HepG2 (cell line): ENCODE results near the gene HAND1. TPM values are rescaled to one million over a fixed set of nuclear protein-coding genes. Genes with fewer than 3 reads are reported as not detected.

Experiments
- CHD2 ChIP-seq: IDR thresholded peaks from 2 replicates; pipeline ENCODE4 v1.6.1; 2011; ENCODE audit warnings: low read depth, low read length, improper control_type of control experiment
- HES4 ChIP-seq: sonication (generic); formaldehyde crosslinking; IDR thresholded peaks from 2 replicates; pipeline ENCODE4 v1.9.0; 2021; ENCODE audit warnings: mild to moderate bottlenecking, missing genetic modification reagents, borderline replicate concordance
- HOXD1 ChIP-seq: sonication (generic); formaldehyde crosslinking; IDR thresholded peaks from 2 replicates; pipeline ENCODE4 v1.5.0; 2020; ENCODE audit warnings: missing genetic modification reagents
- KLF16 ChIP-seq, 2 experiments: sonication (generic) in 1 of 2; formaldehyde crosslinking in 1 of 2; IDR thresholded peaks; 2 replicates each; pipeline versions ENCODE4 v1.6.1 to v1.8.0; 2016 to 2023; ENCODE audit warnings: missing genetic modification reagents in 2 of 2, missing compliant biosample characterization in 1 of 2
- POLR2AphosphoS2 ChIP-seq: IDR thresholded peaks from 2 replicates; pipeline ENCODE4 v1.6.1; 2011; ENCODE audit warnings: low read depth, low read length, improper control_type of control experiment
- RBAK ChIP-seq: sonication (generic); formaldehyde crosslinking; IDR thresholded peaks from 2 replicates; pipeline ENCODE4 v1.5.1; 2020; ENCODE audit warnings: mild to moderate bottlenecking, missing genetic modification reagents
- RORA ChIP-seq: sonication (generic); formaldehyde crosslinking; IDR thresholded peaks from 2 replicates; pipeline ENCODE4 v1.5.0; 2020; ENCODE audit warnings: mild to moderate bottlenecking, missing genetic modification reagents, moderate library complexity
- SPEN ChIP-seq: sonication (generic); formaldehyde crosslinking; IDR thresholded peaks from 2 replicates; pipeline ENCODE4 v1.5.1; 2020; ENCODE audit warnings: low read depth, mild to moderate bottlenecking, missing genetic modification reagents
- SSRP1 ChIP-seq: IDR thresholded peaks from 2 replicates; pipeline ENCODE4 v1.6.1; 2016; ENCODE audit warnings: control low read depth
- THRA ChIP-seq: sonication (generic); formaldehyde crosslinking; IDR thresholded peaks from 2 replicates; pipeline ENCODE4 v1.4.0; 2020; ENCODE audit warnings: missing genetic modification reagents, borderline replicate concordance
- YY1 ChIP-seq: IDR thresholded peaks from 2 replicates; pipeline ENCODE4 v1.6.1; 2011; ENCODE audit warnings: low read length, low read depth, moderate library complexity, mild to moderate bottlenecking; ENCODE audit not compliant: insufficient read depth, insufficient replicate concordance
- ZFP36L1 ChIP-seq: sonication (generic); formaldehyde crosslinking; IDR thresholded peaks from 2 replicates; pipeline ENCODE4 v1.8.0; 2022; ENCODE audit warnings: mild to moderate bottlenecking, missing genetic modification reagents, moderate library complexity
- ZFYVE20 ChIP-seq: sonication (generic); formaldehyde crosslinking; IDR thresholded peaks from 2 replicates; pipeline ENCODE4 v1.8.0; 2023; ENCODE audit warnings: low read depth, mild to moderate bottlenecking, moderate library complexity, missing genetic modification reagents, borderline replicate concordance
- ZNF260 ChIP-seq: sonication (generic); formaldehyde crosslinking; IDR thresholded peaks from 2 replicates; pipeline ENCODE4 v1.4.0; 2020; ENCODE audit warnings: missing genetic modification reagents, low read depth, mild to moderate bottlenecking, borderline replicate concordance
- ZNF333 ChIP-seq: sonication (generic); formaldehyde crosslinking; IDR thresholded peaks from 2 replicates; pipeline ENCODE4 v1.4.0; 2020; ENCODE audit warnings: mild to moderate bottlenecking, missing genetic modification reagents, borderline replicate concordance
- ZNF33A ChIP-seq: sonication (generic); formaldehyde crosslinking; IDR thresholded peaks from 2 replicates; pipeline ENCODE4 v1.5.1; 2020; ENCODE audit warnings: missing genetic modification reagents, mild to moderate bottlenecking, moderate library complexity, borderline replicate concordance
- ZNF773 ChIP-seq: sonication (generic); formaldehyde crosslinking; IDR thresholded peaks from 2 replicates; pipeline ENCODE4 v1.4.0; 2020; ENCODE audit warnings: missing genetic modification reagents, borderline replicate concordance
- ZNF883 ChIP-seq: sonication (generic); formaldehyde crosslinking; IDR thresholded peaks from 2 replicates; pipeline ENCODE4 v1.5.1; 2020; ENCODE audit warnings: mild to moderate bottlenecking, missing genetic modification reagents; ENCODE audit errors: not compliant biosample characterization
- polyA plus RNA-seq, 8 experiments: library from polyadenylated mRNA; depleted of rRNA in 3 of 8; stranded (reverse) in 7 of 8; unstranded in 1 of 8; fragments of >200 nt; fragmentation: Illumina TruSeq in 4 of 8; extraction: Trizol in 4 of 8; gene quantifications; 2 replicates each; pipeline versions ENCODE4 v1.2.1 to v1.2.3, GENCODE V29; 2011 to 2016; ENCODE audit warnings: low read depth in 4 of 8, missing spikeins in 1 of 8, mixed read lengths in 1 of 8; ENCODE audit not compliant: insufficient read depth in 1 of 8
- total RNA-seq, 5 experiments: library from RNA; depleted of rRNA; stranded (reverse); fragments of >200 nt; fragmentation: Illumina TruSeq; extraction: Trizol; gene quantifications; 2 replicates each; pipeline ENCODE4 v1.2.3, GENCODE V29; 2016; ENCODE audit warnings: low read depth in 1 of 5
- TF ChIP-seq, protein P1 (sequence below): sonication (generic); formaldehyde crosslinking; IDR thresholded peaks from 2 replicates; pipeline ENCODE4 v1.4.0; 2020; ENCODE audit warnings: missing genetic modification reagents
- TF ChIP-seq, protein P2 (sequence below): sonication (generic); formaldehyde crosslinking; IDR thresholded peaks from 2 replicates; pipeline ENCODE4; 2020; ENCODE audit warnings: missing genetic modification reagents, mild to moderate bottlenecking, borderline replicate concordance

The HAND1 gene
- total and polyA plus RNA-seq, 2 of the 13 experiments (the other 11 are each of a cell fraction or from before 2014, with no cell fraction given) = not detected

DNA sequence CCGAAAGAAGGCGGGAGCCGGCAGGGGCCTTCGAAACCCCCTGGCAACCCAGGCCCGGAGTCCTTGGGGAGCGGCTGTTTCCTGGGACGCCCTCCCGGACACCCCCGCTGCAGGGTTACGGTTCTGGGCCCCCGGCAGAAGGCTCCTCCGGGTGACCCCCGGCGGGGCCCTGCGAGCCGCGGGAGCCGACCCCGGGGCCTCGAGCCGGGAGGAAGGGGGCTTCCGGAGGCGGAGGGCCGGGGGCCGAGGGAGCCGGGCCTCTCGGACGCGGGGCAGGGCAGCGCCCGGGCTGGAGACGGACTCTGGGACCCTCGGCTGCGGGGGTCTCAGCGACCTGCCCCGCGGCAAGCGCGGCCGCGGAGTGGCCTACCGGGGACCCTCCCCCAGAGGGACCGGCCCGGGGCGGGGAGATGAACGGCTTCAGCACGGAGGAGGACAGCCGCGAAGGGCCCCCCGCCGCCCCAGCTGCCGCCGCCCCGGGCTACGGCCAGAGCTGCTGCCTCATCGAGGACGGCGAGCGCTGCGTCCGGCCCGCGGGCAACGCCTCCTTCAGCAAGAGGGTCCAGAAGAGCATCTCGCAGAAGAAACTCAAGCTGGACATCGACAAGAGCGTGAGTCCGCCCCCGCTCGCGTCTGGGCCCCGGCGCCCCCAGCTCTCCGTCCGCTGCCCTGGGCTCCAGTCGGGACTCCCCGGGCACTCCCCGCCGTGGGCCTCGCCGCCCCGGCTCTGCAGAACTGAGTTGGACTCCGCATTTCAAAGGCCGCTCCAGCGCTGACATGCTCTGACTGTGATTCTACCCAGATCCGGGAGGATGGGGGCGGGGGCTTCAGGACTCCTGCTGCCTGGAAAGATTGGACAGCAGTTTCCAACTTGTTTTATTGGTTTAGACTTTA lies 31.6 kb downstream of the HAND1 start (continued):
- TF ChIP-seq HES4 (CRISPR knock-in tag) = no peak
- no peak for TF ChIP-seq ZNF260 (CRISPR knock-in tag)
- TF ChIP-seq SPEN (CRISPR knock-in tag) = no peak
- no peak for TF ChIP-seq THRA
- no peak for TF ChIP-seq HOXD1 (CRISPR knock-in tag)
- no peak for TF ChIP-seq YY1
- no peak for TF ChIP-seq RBAK
- TF ChIP-seq ZNF773 (CRISPR knock-in tag) = no peak
- no peak for TF ChIP-seq SSRP1 (CRISPR knock-in tag)
- TF ChIP-seq, protein P1, sequence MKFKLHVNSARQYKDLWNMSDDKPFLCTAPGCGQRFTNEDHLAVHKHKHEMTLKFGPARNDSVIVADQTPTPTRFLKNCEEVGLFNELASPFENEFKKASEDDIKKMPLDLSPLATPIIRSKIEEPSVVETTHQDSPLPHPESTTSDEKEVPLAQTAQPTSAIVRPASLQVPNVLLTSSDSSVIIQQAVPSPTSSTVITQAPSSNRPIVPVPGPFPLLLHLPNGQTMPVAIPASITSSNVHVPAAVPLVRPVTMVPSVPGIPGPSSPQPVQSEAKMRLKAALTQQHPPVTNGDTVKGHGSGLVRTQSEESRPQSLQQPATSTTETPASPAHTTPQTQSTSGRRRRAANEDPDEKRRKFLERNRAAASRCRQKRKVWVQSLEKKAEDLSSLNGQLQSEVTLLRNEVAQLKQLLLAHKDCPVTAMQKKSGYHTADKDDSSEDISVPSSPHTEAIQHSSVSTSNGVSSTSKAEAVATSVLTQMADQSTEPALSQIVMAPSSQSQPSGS (CRISPR knock-in tag) = no peak
- TF ChIP-seq CHD2 = no peak
- TF ChIP-seq ZFP36L1 (CRISPR knock-in tag) = no peak
- no peak for TF ChIP-seq RORA (CRISPR knock-in tag)
- TF ChIP-seq ZNF333 (CRISPR knock-in tag) = no peak; the same call in 1 of the 2 replicates
- no peak for TF ChIP-seq ZNF883 (CRISPR knock-in tag)
- TF ChIP-seq, protein P2, sequence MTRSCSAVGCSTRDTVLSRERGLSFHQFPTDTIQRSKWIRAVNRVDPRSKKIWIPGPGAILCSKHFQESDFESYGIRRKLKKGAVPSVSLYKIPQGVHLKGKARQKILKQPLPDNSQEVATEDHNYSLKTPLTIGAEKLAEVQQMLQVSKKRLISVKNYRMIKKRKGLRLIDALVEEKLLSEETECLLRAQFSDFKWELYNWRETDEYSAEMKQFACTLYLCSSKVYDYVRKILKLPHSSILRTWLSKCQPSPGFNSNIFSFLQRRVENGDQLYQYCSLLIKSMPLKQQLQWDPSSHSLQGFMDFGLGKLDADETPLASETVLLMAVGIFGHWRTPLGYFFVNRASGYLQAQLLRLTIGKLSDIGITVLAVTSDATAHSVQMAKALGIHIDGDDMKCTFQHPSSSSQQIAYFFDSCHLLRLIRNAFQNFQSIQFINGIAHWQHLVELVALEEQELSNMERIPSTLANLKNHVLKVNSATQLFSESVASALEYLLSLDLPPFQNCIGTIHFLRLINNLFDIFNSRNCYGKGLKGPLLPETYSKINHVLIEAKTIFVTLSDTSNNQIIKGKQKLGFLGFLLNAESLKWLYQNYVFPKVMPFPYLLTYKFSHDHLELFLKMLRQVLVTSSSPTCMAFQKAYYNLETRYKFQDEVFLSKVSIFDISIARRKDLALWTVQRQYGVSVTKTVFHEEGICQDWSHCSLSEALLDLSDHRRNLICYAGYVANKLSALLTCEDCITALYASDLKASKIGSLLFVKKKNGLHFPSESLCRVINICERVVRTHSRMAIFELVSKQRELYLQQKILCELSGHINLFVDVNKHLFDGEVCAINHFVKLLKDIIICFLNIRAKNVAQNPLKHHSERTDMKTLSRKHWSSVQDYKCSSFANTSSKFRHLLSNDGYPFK = no peak
- TF ChIP-seq ZFYVE20 (CRISPR knock-in tag) = no peak
- no peak for TF ChIP-seq KLF16 (CRISPR knock-in tag; IDR thresholded peaks at IDR 0.05)
- TF ChIP-seq ZNF33A (CRISPR knock-in tag) = no peak
- TF ChIP-seq POLR2AphosphoS2 = no peak
